Heart left ventricle (tissue), 16 donors: ENCODE data around the gene SLC25A11. TPM values are rescaled to one million over a fixed set of nuclear protein-coding genes. Genes with fewer than 3 reads are reported as not detected.
A peak's percentile ranks its signal among the peaks of the same experiment; 100 is the strongest.
"Not testable (repeated sequence)": the region's sequence is repeated elsewhere in the genome, so short reads cannot be mapped to it uniquely, and the experiment has no call there.

Source experiments
- ATAC-seq, 4 donors: fragments of 200-7000 bp; cut with Tn5 transposase; one replicate each; pipeline ENCODE4 v1.9.1; 2020 to 2022; ENCODE audit warnings: moderate library complexity in 4 of 4, mild to moderate bottlenecking in 3 of 4, moderate number of reproducible peaks in 1 of 4
- DNase-seq, 5 donors: peaks; one replicate each; pipeline ENCODE4 v3.0.0-alpha.2; 2020
- H3K27ac ChIP-seq, 12 donors: fragments of 200-600 bp; sonication (generic) in 4 of 12; one replicate each; pipeline versions ENCODE4 v1.5.0 to v1.8.0; 2016 to 2022; ENCODE audit warnings: mild to moderate bottlenecking in 2 of 12
- H3K27me3 ChIP-seq, 9 donors: fragments of 200-600 bp; sonication (generic) in 2 of 9; one replicate each; pipeline versions ENCODE4 v1.5.1 to v1.8.0; 2016 to 2022; ENCODE audit warnings: mild to moderate bottlenecking in 3 of 9
- H3K36me3 ChIP-seq, 9 donors: fragments of 200-600 bp; sonication (generic) in 2 of 9; one replicate each; pipeline versions ENCODE4 v1.5.0 to v1.8.0; 2018 to 2022; ENCODE audit warnings: mild to moderate bottlenecking in 2 of 9
- H3K4me1 ChIP-seq, 12 donors: fragments of 200-600 bp; sonication (generic) in 4 of 12; one replicate each; pipeline versions ENCODE4 v1.5.0 to v1.8.0; 2016 to 2022; ENCODE audit warnings: mild to moderate bottlenecking in 3 of 12
- H3K4me3 ChIP-seq, 12 donors: fragments of 200-600 bp; sonication (generic) in 4 of 12; one replicate each; pipeline versions ENCODE4 v1.5.0 to v1.8.0; 2017 to 2022; ENCODE audit warnings: mild to moderate bottlenecking in 9 of 12, moderate library complexity in 4 of 12
- H3K9me3 ChIP-seq, 12 donors: fragments of 200-600 bp; sonication (generic) in 4 of 12; one replicate each; pipeline versions ENCODE4 v1.5.0 to v1.8.0; 2016 to 2022; ENCODE audit warnings: mild to moderate bottlenecking in 1 of 12
- CTCF ChIP-seq, 12 donors: fragments of 200-600 bp; sonication (generic) in 4 of 12; IDR thresholded peaks; one replicate each; pipeline versions ENCODE4 v1.5.0 to v1.8.0; 2018 to 2022; ENCODE audit warnings: antibody characterized with exemption in 12 of 12, mild to moderate bottlenecking in 5 of 12
- POLR2A ChIP-seq, 2 donors: fragments of 450-650 bp; IDR thresholded peaks; one replicate each; pipeline ENCODE4 v1.6.1; 2017; ENCODE audit warnings: antibody characterized with exemption in 2 of 2, mild to moderate bottlenecking in 2 of 2, moderate library complexity in 2 of 2
- WGBS, 4 donors: extraction: QIAGEN DNeasy Blood & Tissue Kit in 2 of 4; methylation state at CpG; one replicate each; pipeline versions ENCODE4 v1.1.5 to v1.1.7; 2013 to 2018; 5-methylcytosine and 5-hydroxymethylcytosine counted together
- intact Hi-C, 10 donors: fragments of 100-400 bp; cut with DNase I; formaldehyde crosslinking; loops; one replicate each; pipeline versions ENCODE4 v1.11.1 to v1.14.2; 2022
- polyA plus RNA-seq, 2 donors: library from polyadenylated mRNA; stranded (reverse); fragments of 200-250 nt; gene quantifications; one replicate each; pipeline ENCODE4 v1.2.3, GENCODE V29; 2013
- total RNA-seq, 9 donors: library from RNA; depleted of rRNA in 2 of 9; stranded (reverse); fragments of >200 nt in 2 of 9; fragmentation: NEBNext Ultra II Directional in 3 of 9; extraction: Animal tissue kit (Norgen Biotek cat#: 25700) in 3 of 9; gene quantifications; one replicate each; pipeline versions ENCODE4 v1.1.0 to v1.2.4, GENCODE V29; 2016 to 2023
- donor health status: ischemic (EF 13 %, LVEDD 7.1; RV severe dilation, severe dysfunction).
- donor health status: healthy with polysubstance abuse.
- donor health status: DM: no; HTN: yes; CAD: no.
- donor health status: DM: no; HTN: no; CAD: no.
- donor health status: ischemic (EF 25% LVEDD 6.9; RV normal size, moderate dysfunction).
- donor health status: ischemic (EF 25% LVEDD 5.7; RV mildly dilated, moderate dysfunction).
- donor health status: healthy.
- donor health status: DM: yes; HTN: yes; CAD: no.
- donor health status: ischemic (EF 35%, LVEDD 5.7; RV mildly dilated, moderate dysfunction).
- donor health status: nonischemic (EF 11% LVEDD 7.7; RV severe dilation, severe dysfunction).
- donor health status: DM: yes; HTN: yes; CAD: no.
- donor health status: PGD.
- donor health status: ischemic (EF 29% LVEDD 5.4; RV normal size, mild dysfunction).
- donor health status: nonischemic (EF 23%, LVEDD 6.1; RV moderate dilation, normal function).

The SLC25A11 gene
- total and polyA plus RNA-seq, 11 donors = 136 to 282 (median 168) TPM

DNA sequence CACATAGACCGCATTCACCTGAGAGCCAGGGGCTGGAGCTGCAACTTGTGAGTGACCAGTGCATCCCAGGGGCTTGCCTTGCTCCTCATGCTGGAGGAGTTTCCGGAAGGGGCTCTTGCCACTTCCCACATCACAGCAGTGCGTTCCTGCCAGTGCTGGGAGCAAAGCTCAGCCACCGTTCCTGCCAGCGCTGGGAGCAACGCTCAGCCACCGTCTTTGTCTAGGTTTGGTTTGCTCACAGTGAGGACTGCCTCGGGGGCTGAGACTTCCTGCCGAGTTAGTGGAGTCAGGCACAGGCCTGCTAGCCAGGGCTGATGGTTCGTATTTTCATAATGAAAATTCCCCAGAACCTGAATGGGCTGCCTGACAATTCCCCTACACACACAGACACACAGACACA is 31.5 kb downstream of the SLC25A11 start:
- 50 to 59% (median 53%) methylated on average over 5 to 10 of the region's 10 CpGs for WGBS, 4 donors
- Histone ChIP-seq H3K27me3 (no peaks in the 10 kb centered on the region), H3K9me3 (no peaks in the 10 kb centered on the region), H3K4me1 (peaks cover 0 to 20% (median 10%) of the 10 kb centered on the region in 12 donors), H3K36me3 (no peaks in the 10 kb centered on the region), H3K27ac (peak overlapping the region in 9 of 12 donors; percentile 1 to 75 (median 60)), H3K4me3 (no peak overlapping the region)
- TF ChIP-seq POLR2A (IDR thresholded peaks at IDR 0.05) (no peak), CTCF (IDR thresholded peaks at IDR 0.05) (no peak)
- DNase-seq = no peak
- peak in 2 of 4 donors; percentile 41 to 48 for ATAC-seq
- intact Hi-C loops = loop anchor here in 9 of 10 donors (2.0 to 10.0 kb wide), 7 partner anchors 34 to 156 kb away; partner anchors contain the start of genes CAMTA2 (in 6 of the 9), RNF167 (in 1 of the 9), SLC25A11 (in 1 of the 9) and SPAG7 (in 1 of the 9)

DNA sequence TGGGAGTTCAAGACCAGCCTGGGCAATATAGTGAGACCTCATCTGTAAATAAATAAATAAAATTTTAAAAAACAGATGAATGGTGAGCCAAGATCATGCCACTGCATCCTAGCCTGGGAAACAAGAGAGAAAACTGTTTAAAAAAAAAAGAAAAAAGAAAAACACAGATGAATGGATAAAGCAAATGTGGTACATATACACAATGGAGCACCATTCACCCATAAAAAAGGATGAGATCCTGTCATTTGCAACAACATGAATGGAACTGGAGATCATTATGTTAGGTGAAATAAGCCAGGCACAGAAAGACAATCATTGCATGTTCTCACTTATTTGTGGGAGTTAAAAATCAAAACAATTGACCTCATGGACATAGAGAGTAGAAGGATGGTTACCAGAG is 33.2 kb downstream of the SLC25A11 start:
- not testable (repeated sequence) for DNase-seq, ATAC-seq, H3K36me3 ChIP-seq, H3K4me3 ChIP-seq, H3K9me3 ChIP-seq, H3K27me3 ChIP-seq, H3K27ac ChIP-seq
- intact Hi-C loops = loop anchor here in 8 of 10 donors (5.0 to 10.0 kb wide), 5 partner anchors 36 to 158 kb away; partner anchors contain the start of genes CAMTA2 (in 3 of the 8), RNF167 (in 1 of the 8), SLC25A11 (in 1 of the 8) and SPAG7 (in 1 of the 8)
- H3K4me1 ChIP-seq = peaks cover 0 to 28% (median 17%) of the 10 kb centered on the region in 12 donors

GRCh38 chr17:4903051-4903818 is 36.6 kb downstream of the SLC25A11 start, which contains the start of gene CHRNE:
TSS of gene CHRNE (minus strand) at chr17:4903098. CDS start at chr17:4903063, 35 bp downstream.
- Histone ChIP-seq H3K4me1 (peaks cover 0 to 42% (median 24%) of the 10 kb centered on the region in 12 donors), H3K4me3 (peak within 1 kb of the TSS in 7 of 12 donors; percentile 6 to 57 (median 26)), H3K27me3 (peaks cover 0 to 32% (median 11%) of the 10 kb centered on the region in 9 donors), H3K27ac (peak within 1 kb of the TSS in 7 of 12 donors; percentile 33 to 77 (median 63)), H3K9me3 (no peaks in the 10 kb centered on the region), H3K36me3 (no peaks in the 10 kb centered on the region)
- intact Hi-C loops = loop anchor here in 2 of 10 donors (10.0 kb wide), 1 partner anchor 162 kb away; no protein-coding TSS in a partner anchor
- ATAC-seq = peak in 2 of 4 donors; percentile 35 to 46
- TF ChIP-seq POLR2A (IDR thresholded peaks at IDR 0.05) (no peak), CTCF (IDR thresholded peaks at IDR 0.05) (peak; percentile 68 to 85 (median 74))
- peak in 4 of 5 donors; percentile 72 to 76 (median 74) for DNase-seq
- 14 to 23% (median 18%) methylated on average over 9 to 10 of the region's 10 CpGs for WGBS, 4 donors

DNA sequence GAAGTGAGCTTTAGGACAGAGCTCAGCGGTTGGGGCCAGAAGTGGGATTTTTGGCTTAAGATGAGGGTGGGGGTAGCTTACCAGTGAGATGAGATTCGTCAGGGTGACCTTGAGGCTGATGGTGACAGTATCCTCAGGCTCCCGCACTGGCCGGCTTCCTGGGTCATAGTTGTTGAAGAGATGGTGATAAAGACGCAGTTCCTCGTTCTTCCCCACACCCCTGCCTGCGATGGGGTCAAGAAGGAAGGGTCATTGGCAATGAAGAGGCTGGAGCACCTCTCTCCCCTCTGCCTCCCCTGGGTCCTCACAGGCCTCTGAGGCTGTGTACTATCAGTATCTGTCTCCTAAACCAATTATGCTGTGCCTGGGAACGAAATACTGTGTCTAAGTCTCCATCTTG is 37.3 kb downstream of the SLC25A11 start:
- Histone ChIP-seq H3K27me3 (peaks cover 0 to 32% (median 11%) of the 10 kb centered on the region in 9 donors), H3K4me1 (peaks cover 0 to 42% (median 21%) of the 10 kb centered on the region in 12 donors), H3K36me3 (peaks cover 0 to under 1% (median 0%) of the 10 kb centered on the region in 9 donors), H3K27ac (peak overlapping the region in 5 of 12 donors; percentile 62 to 77 (median 63)), H3K9me3 (no peaks in the 10 kb centered on the region), H3K4me3 (no peak overlapping the region)
- ATAC-seq (no peak), DNase-seq (no peak)
- intact Hi-C loops = loop anchor here in 2 of 10 donors (10.0 kb wide), 1 partner anchor 162 kb away; no protein-coding TSS in a partner anchor
- 53 to 70% (median 62%) methylated on average over 8 of the region's 8 CpGs for WGBS, 4 donors
- TF ChIP-seq CTCF (IDR thresholded peaks at IDR 0.05) (no peak), POLR2A (IDR thresholded peaks at IDR 0.05) (no peak)
